C4-2B (cell line): ENCODE results near the gene C10orf90.

Experiments used
- ZFX ChIP-seq: fragments of 450-650 bp; IDR thresholded peaks from 2 replicates; pipeline ENCODE4 v1.6.1; 2017
- TF ChIP-seq, protein P1 (sequence below): fragments of 450-650 bp; conservative IDR thresholded peaks from 2 replicates; pipeline ENCODE4 v1.5.1; 2017; ENCODE audit warnings: mild to moderate bottlenecking

DNA sequence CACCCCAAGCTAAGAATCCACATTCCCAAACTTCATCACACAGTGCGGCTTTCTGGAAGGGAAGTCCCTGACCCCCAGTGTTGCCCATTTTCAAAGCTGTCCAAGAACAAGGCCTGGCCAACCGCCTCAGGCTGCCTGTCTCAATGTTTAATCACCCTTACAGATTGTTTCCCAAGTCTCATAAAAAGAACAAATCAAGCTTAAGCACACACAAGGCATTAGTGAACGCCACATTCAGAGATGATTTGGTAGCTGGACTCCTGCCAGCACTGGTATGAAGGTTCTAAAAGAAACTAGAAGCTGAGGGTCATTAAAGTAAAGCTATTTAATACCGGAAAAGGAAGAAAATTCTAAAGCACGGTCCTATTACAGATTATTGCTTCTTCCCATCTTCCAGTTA, 35.6 kb downstream of the C10orf90 start:
- TF ChIP-seq, protein P1, sequence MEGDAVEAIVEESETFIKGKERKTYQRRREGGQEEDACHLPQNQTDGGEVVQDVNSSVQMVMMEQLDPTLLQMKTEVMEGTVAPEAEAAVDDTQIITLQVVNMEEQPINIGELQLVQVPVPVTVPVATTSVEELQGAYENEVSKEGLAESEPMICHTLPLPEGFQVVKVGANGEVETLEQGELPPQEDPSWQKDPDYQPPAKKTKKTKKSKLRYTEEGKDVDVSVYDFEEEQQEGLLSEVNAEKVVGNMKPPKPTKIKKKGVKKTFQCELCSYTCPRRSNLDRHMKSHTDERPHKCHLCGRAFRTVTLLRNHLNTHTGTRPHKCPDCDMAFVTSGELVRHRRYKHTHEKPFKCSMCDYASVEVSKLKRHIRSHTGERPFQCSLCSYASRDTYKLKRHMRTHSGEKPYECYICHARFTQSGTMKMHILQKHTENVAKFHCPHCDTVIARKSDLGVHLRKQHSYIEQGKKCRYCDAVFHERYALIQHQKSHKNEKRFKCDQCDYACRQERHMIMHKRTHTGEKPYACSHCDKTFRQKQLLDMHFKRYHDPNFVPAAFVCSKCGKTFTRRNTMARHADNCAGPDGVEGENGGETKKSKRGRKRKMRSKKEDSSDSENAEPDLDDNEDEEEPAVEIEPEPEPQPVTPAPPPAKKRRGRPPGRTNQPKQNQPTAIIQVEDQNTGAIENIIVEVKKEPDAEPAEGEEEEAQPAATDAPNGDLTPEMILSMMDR: no peak
- TF ChIP-seq ZFX: no peak
